ENCODE measurements around the gene BRD3. TPM values are rescaled to one million over a fixed set of nuclear protein-coding genes. Genes with fewer than 3 reads are reported as not detected.
A peak's percentile ranks its signal among the peaks of the same experiment; 100 is the strongest.
"Not testable (repeated sequence)": the region's sequence is repeated elsewhere in the genome, so short reads cannot be mapped to it uniquely, and the experiment has no call there.

Gene BRD3
- 62.5 TPM for polyA plus RNA-seq (ENCODE audit: insufficient read length)

DNA sequence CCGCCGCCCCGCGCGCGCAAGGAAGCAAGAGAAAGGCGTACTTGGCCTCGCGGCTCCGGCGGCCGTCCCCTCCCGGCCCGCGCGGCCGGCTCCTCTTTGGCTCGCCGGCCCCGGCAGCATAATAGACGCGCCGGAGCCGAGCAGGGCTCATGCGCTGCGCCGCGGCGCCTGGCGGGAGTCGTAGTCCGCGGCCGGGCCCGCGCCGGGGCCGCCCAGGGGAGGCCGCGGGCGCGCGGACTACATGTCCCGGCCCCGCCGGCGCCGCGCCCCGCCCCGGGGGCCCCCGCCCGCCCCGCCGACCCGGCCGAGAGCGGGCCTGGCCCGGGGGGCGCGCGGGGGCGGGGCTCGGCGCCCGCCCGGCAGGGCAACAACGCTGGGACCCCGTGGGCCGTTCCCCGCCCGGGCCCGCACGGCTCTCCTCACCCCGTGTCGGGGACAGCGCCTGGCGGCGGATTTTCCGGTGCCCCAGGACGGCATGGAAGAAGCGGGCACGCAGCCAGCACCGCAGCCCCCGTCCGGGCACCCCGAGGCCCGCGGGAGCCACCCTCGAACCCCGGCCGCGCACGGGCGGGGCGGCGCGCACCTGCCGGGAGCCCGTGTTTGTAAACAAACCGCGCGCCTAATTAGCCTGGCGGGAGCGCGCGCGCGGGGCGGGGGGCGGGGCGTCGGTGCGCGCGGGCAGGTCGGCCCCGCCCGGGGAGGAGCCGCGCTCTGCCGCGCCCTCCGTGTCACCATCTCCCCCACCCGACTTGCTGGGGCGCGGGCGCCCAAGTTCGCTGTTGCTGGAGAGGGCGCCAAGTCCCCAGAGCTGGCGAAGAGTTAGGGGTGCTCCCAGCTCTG lies at the start of gene BRD3:
BRD3 (minus strand) TSS at position 123 of the 840 bp plus-strand sequence. CDS start 14,549 bp downstream, outside the sequence.
- DNase-seq (ENCODE audit: low read depth) = peak; percentile 87

DNA sequence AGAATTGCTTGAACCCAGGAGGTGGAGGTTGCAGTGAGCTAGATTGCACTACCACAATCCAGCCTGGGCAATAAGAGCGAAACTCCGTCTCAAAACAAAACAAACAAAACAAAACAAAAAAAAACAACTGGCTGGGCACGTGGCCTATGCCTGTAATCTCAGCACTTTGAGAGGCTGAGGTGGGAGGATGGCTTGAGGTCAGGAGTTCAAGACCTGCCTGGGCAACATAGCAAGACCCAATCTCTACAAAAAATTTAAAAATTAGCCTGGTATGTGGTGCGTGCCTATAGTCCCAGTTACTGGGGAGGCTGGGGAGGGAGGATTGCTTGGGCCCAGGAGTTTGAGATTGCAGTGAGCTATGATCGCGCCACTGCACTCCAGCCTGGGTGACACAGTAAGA lies 44.7 kb upstream of the BRD3 start:
- DNase-seq (ENCODE audit: low read depth) = no peak

DNA sequence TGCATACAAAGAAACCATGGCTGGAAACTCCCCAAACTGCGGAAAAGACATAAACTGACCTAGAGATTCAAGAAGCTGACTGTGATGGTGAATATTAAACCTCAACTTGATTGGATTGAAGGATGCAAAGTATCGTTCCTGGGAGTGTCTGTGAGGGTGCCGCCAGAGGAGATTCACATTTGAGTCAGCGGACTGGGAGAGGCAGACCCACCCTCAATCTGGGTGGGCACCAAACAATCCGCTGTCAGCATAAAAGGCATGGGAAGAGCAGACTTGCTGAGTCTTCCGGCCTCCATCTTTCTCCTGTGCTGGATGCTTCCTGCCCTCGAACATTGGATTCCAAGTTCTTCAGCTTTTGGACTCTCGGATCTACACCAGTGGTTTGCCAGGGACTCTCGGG lies 43.2 kb upstream of the BRD3 start:
- DNase-seq (ENCODE audit: low read depth) = no peak

DNA sequence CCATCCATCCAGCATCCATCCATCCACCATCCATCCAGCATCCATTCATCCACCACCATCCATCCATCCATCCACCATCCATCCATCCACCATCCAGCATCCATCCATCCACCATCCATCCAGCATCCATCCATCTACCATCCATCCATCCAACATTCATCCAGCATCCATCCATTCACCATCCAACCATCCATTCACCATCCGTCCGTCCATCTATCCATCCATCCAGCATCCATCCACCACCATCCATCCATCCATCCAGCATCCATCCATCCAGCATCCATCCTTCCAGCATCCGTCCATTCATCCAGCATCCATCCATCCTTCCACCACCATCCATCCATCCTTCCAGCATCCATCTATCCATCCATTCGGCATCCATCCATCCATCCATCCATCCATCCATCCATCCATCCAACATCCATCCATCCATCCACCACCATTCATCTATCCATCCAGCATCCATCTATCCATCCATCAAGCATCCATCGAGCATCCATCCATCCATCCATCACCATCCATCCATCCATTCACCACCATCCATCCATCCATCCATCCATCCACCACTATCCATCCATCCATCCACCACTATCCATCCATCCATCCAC lies 35.7 kb upstream of the BRD3 start:
- no peak for DNase-seq (ENCODE audit: low read depth)

DNA sequence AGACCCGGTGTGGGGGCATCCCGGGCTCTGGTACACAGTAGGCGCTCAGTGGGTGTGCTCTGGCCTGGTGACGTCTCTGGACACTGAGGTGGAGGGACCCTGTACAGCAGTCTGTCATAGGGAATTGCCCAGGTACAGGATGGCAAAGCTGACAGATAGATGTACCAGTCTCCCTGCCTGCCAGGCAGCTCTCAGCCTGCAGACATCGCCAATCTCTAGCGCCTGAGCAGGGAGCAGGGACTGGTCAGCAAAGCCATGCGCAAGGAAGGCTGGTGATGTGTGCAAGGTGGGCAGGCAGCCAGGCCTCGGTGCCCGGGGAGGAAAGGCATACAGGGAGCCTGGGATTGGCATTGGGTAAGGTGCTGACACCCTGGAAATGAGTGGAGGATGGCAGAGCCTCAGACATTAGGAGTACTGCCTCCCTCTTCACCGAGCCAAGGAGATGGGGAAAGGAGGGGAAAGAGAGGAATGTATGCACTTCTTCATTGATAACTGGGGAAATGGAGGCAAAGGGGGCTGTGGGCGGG lies 33.9 kb upstream of the BRD3 start:
- no peak for DNase-seq (ENCODE audit: low read depth)

DNA sequence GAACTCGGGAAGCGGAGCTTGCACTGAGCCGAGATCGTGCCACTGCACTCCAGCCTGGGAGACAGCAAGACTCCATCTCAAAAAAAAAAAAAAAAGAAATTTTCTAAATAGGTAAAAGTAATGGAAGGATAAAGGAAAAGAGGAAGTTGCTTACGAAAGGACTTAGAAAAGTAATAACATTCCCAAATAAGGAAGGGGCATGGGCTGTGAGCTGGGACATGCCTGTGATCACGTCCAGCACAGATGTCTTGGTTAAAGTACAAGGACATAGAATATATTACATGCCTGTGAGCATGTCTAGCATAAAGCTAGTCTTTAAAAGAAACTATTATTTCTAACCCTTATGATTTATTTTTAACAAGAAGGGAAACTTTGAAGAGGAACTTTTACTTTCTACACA lies 33.3 kb upstream of the BRD3 start:
- DNase-seq (ENCODE audit: low read depth) = not testable (repeated sequence)

DNA sequence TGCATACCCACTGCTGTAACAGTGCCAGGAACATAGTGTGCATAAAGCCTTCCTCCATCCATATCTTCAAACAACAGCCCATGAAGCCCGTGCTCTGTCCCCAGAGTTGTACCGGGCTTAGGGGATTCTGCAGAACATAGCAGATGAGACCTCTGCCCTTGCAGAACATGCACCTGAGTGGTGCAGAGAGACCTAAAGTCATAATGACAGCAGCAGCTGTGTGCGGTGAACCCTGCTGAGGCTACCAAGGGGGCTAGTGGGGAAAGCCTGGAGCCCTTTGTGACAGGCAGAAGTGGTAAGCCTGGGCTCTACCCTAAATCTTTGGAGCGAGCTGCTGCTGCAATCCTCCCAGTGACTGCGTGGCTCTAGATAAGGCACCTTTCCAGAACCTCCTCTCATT lies 32.2 kb upstream of the BRD3 start:
- DNase-seq (ENCODE audit: low read depth) = no peak

DNA sequence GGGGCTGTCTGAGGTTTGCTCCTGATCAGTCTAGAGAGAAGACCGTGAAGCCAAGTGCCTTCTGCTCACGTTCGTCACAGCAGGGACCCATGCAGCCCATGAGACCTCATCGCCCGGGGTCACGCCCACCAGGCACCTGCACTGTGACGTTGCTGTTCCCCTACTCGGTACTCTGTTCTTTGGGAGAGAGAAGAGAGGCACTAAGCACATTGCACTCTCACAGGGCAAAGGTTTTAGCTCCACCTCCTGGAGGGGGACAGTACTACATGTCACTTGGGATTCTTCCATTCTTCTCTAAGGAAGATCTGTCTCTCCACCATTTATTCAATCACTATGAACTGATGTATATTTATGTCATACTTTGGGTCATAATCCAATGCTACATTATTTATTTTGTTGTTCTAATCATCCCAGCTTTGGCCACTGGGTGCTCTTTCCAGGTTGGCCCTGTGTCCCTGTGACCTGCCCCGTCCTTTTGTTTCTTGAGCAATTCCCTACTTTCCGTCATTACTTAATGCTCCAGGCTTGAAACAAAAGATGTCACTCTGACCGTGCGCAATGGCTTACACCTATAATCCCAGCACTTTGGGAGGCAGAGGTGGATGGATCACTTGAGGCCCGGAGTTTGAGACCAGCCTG lies 31.4 kb upstream of the BRD3 start:
- no peak for DNase-seq (ENCODE audit: low read depth)

DNA sequence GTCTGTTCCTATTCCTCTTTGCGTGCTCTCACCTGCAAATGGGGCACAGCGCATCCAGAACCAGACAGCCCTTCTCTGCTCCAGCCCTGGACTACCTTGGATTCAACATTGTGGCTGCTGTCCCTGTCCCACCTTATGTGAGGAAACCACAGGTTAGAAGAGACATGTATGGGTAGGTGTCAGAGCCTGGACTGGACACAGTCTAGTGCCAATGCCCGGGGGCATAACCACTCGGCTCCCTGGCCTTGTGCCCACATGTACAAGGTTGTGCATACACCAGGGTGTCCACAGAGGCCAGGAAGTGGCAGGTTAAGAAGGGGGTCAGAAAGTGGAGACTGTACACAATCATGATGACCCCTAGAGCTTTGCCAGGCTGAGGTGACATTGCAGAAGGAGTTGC lies 22.1 kb upstream of the BRD3 start:
- DNase-seq (ENCODE audit: low read depth) = no peak

DNA sequence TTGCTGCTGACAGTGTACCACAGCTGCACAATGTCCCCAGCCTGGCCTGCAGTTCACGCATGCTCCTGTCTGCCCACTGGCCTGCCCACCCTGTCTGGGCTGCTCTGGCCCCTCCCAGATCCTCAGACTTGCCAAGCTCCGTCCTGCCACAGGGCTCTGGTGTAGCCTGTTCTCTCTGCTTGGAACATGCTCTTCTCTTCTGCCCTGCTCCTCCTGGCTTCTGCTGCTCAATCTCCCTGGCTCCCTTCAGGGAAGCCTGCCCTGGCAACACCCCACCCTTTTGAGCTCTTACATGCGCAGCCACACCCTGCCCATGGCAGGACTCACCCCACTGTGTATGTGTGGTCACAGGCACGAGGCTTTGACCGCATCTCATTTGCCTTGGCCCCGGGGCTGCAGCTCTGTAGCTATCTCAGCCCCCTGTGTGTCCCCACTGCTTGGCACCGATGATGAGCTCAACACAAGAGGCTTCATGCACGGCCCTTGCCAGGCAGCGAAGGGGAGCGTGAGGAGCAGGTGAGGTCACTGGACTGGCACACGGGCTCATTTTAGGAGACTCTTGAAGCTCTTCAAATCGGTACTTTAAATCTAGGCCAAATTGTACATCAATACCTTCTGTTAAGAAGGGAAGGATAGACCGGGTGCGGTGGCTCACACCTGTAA lies 20.4 kb upstream of the BRD3 start:
- DNase-seq (ENCODE audit: low read depth) = no peak

DNA sequence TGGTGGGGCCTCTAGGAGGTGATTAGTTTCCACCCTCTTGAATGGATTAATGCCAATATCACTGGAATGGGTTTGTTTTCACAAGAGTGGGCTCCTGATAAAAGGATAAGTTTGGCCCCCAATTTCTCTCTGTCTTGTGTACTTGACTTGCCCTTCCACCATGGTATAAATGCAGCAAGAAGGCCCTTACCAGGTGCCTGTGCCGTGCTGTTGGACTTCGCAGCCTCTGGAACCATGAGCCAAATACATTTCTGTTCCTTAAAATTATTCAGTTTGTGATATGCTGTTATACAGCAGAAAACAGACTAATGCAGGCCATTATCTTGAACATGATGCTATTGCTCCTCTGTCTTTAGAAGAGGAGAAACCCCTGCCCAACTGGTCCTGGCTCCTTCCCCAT lies 17.8 kb upstream of the BRD3 start:
- DNase-seq (ENCODE audit: low read depth) = no peak

DNA sequence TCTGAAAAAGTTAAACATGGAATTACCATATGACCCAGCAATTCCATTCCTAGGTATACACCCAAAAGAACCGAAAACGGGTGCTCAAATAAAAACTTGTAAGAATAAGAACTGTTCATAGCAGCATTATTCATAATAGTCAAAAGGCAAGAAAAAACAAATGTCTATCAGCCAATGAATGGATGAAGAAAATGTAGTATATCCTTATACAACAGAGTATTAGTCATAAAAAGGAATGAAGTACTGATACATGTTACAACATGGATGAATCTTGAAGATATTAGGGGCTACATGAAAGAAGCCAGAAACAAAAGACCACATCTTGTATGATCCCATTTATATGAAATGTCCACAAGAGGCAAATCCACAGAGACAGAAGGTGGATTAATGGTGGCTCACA lies 15.6 kb upstream of the BRD3 start:
- DNase-seq (ENCODE audit: low read depth) = no peak

DNA sequence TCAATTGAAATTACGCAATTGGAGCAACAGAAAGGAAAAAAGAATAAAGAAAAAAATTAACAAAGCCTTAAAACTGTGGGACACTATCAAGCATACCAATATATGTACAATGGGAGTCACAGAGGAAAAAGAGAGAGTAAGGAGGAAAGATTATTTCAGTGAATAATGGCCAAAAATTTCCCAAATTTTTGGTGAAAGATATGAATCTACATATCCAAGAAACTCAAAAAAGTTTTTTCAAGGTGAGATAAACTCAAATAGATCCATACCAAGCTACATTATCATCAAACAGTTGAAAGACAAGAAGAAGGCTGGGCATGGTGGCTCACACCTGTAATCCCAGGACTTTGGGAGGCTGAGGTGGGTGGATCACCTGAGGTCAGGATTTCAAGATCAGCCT lies 8.8 kb upstream of the BRD3 start:
- DNase-seq (ENCODE audit: low read depth) = no peak

DNA sequence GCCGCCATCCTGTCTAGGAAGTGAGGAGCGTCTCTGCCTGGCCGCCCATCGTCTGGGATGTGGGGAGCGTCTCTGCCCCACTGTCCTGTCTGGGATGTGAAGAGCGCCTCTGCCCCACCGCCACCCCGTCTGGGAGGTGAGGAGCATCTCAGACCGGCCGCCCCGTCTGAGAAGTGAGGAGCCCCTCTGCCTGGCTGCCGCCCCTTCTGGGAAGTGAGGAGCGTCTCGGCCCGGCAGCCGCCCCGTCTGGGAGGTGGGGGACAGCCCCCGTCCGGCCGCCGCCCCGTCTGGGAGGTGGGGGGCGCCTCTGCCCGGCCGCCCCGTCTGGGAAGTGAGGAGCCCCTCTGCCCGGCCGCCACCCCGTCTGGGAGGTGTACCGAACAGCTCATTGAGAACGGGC lies 7.9 kb upstream of the BRD3 start:
- not testable (repeated sequence) for DNase-seq (ENCODE audit: low read depth)

DNA sequence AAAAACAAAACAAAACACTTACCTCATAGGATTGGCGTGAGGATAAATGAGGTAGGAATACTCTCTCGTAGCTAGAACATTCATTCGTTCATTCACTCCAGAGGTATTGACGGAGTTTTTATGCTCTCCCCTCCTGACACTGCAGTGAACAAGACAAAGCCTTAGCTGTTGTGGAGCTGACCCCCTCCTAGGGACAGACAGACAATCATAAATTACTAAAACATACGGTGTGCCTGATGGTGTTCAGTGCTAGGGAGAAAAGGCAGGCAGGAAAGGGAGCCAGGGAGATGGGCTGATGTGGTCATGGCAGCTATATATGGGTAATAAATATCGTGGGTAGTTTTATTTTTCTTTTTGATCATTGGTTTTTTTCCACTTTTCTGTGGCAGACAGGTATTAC lies 5.7 kb upstream of the BRD3 start:
- no peak for DNase-seq (ENCODE audit: low read depth)

DNA sequence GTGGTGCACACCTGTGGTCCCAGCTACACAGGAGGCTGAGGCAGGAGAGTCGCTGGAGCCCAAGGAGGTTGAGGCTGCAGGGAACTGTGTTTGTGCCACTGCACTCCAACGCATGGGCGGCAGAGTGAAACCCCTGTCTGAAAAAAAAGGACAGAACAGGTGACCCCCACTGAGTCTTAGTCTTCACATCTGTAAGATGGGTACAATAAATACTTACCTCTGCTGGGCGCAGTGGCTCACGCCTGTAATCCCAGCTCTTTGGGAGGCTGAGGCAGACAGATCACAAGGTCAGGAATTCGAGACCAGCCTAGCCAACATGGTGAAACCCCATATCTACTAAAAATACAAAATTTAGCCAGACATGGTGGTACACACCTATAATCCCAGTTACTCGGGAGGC lies 4.9 kb upstream of the BRD3 start:
- DNase-seq (ENCODE audit: low read depth) = not testable (repeated sequence)

DNA sequence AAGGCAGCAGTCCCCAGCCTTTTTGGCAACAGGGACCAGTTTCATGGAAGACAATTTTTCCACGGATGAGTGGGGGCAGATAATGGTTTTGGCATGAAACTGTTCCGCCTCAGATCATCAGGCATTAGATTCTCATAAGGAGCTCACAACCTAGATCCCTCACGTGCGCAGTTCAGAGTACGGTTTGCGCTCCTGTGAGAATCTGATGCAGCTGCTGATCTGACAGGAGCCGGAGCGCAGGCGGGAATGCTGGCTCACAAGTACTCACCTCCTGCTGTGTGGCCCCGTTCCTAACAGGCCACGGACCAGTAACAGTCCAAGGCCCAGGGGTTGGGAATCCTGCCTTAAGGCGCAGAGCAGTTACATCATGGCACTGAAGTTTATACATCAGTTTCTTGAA lies 3.3 kb upstream of the BRD3 start:
- no peak for DNase-seq (ENCODE audit: low read depth)

DNA sequence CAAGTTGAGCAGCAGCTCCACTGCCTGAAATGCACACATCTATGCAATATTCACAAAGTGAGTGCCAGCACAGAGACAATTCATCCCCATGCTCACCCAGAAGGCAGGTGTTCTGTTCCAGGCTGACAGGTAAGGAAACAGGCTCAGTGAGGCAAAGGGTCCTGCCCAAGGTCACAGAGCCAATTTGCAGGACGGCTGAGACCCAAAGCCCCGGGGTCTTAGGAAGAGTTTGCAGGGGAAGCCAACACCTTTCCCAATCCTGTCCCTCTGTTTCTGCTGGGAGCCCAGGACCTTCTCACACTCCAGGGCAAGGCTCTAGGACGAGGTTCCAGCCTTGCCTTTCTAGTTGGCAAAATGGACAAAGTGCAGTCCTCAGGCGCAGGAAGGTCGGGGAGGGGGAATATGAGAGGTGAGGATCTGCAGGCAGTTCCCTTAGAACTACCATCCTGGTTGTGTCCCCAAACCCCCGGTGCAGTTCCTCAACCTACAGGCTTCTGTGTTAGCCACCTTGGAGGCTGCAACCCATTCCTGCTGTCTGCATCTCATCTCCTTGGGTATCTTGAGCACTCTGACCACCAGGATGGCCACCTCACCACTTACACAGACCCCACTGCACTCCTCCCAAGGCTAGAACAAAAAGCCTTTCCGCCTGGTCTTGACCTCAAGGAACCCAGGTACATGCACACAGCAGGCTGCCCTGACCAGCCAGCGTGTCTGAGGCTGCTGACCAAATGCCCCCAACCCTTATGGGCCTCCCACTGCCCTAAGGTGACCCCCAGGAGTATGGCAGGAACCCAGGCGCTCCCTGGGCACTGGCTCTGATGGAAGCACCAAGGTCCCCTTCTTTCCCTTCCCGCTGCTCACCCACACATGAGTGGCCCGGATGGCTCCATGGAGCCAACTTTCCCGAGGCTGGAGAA lies 1.9 kb upstream of the BRD3 start:
- no peak for DNase-seq (ENCODE audit: low read depth)

DNA sequence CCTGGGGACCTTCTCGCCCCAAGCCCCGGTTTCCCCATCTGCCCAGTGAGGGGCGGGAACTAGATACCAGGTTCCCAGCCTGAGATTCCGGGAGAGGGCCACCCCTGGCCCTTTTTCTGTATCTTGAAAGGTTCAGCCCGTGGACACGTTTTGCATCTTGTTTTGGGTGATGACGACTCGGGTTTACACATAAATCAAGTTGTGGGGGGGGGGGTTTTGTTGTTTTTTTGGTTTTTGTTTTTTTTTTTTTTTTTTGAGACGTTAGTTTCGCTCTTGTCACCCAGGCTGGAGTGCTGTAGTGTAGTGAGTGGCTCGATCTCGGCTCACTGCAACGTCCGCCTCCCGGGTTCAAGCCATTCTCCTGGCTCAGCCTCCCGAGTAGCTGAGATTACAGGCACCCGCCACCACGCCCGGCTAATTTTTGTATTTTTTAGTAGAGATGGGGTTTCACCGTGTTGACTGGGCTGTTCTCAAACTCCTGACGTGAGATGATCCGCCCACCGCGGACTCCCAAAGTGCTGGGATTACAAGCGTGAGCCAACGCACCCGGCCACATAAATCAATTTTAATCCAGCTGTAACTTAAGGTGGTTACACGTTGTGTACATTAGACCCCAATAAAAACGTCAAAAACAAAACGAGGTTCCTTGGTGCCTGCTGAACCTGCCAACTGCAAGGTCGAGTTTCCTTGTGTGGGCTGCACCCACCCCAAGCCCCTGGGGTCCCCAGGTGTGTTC lies 1.1 kb upstream of the BRD3 start:
- DNase-seq (ENCODE audit: low read depth) = no peak

All from forelimb muscle (tissue), 1 donor.